Measurements from ENCODE around the gene PI4K2B.

- TF ChIP-seq CTCF (conservative IDR thresholded peaks at IDR 0.05; ENCODE audit: low read length) (no peak), EZH2phosphoT487 (IDR thresholded peaks at IDR 0.05; ENCODE audit: borderline replicate concordance) (no peak)
Observed at GRCh38 chr4:25207997-25208396, 25.8 kb upstream of the PI4K2B start.

All from Loucy (cell line).